NCI-H1694 treated with DMSO at 0.1 percent for 48 hours (cell line): ENCODE results near the gene ZNF12.

Experiments
- DNase-seq: peaks from one replicate; lab custom pipeline; 2025; lab: John Stamatoyannopoulos, UW

The ZNF12 gene

GRCh38 chr7:6647541-6647940, 59.2 kb downstream of the ZNF12 start:
- no peak for DNase-seq

- no peak for DNase-seq
These were observed 59.7 kb downstream of the ZNF12 start for GRCh38 chr7:6647080-6647479.

- DNase-seq = no peak
These were observed 60.3 kb downstream of the ZNF12 start for GRCh38 chr7:6646465-6646864.

- no peak for DNase-seq
These were observed 62.0 kb downstream of the ZNF12 start for GRCh38 chr7:6644728-6645127.

- no peak for DNase-seq
These were observed 62.7 kb downstream of the ZNF12 start for GRCh38 chr7:6643915-6644625.

GRCh38 chr7:6642861-6643640, 63.7 kb downstream of the ZNF12 start:
- no peak for DNase-seq

GRCh38 chr7:6642239-6642839, 64.4 kb downstream of the ZNF12 start:
- DNase-seq = no peak

GRCh38 chr7:6641305-6642035, 65.3 kb downstream of the ZNF12 start:
- DNase-seq = no peak

- DNase-seq = no peak
These were observed 66.5 kb downstream of the ZNF12 start for GRCh38 chr7:6640246-6640721.

- no peak for DNase-seq
These were observed 67.1 kb downstream of the ZNF12 start for GRCh38 chr7:6639627-6640026.

GRCh38 chr7:6639032-6639431, 67.7 kb downstream of the ZNF12 start:
- DNase-seq = no peak
